Loucy (cell line): ENCODE data around the gene FREM1.

Experiments used
- EZH2phosphoT487 ChIP-seq: fragments of 200-600 bp; IDR thresholded peaks from 2 replicates; pipeline ENCODE4 v1.6.1; 2018; ENCODE audit warnings: antibody characterized with exemption, mild to moderate bottlenecking, moderate library complexity, borderline replicate concordance
- TF ChIP-seq, protein P1 (sequence below): fragments of 200-600 bp; sonication (generic); conservative IDR thresholded peaks from 2 replicates; pipeline ENCODE4 v1.5.1; 2014; ENCODE audit warnings: mild to moderate bottlenecking, antibody characterized with exemption, low read length

DNA sequence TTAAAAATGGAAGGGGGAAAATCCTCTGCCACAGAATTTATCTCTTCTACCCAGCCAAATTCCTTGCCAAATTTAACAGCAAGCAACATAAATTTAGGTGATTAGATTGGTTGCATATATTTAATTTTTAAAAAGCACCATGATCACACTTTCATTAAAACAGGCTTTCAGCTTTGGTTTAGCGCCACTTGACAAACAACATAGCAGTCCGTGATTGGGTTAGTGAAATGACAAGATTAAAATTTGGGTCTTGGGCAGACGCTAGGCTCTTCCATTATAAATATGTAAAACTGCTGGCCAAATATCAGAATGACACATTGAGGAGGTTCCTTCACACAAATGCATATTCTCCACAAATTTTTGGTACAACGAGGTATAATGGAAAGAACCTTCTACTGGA, 129.5 kb downstream of the FREM1 start:
- TF ChIP-seq, protein P1, sequence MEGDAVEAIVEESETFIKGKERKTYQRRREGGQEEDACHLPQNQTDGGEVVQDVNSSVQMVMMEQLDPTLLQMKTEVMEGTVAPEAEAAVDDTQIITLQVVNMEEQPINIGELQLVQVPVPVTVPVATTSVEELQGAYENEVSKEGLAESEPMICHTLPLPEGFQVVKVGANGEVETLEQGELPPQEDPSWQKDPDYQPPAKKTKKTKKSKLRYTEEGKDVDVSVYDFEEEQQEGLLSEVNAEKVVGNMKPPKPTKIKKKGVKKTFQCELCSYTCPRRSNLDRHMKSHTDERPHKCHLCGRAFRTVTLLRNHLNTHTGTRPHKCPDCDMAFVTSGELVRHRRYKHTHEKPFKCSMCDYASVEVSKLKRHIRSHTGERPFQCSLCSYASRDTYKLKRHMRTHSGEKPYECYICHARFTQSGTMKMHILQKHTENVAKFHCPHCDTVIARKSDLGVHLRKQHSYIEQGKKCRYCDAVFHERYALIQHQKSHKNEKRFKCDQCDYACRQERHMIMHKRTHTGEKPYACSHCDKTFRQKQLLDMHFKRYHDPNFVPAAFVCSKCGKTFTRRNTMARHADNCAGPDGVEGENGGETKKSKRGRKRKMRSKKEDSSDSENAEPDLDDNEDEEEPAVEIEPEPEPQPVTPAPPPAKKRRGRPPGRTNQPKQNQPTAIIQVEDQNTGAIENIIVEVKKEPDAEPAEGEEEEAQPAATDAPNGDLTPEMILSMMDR: no peak
- no peak for TF ChIP-seq EZH2phosphoT487
